GM10266 (cell line): ENCODE data around the gene ARID1B.
A peak's percentile ranks its signal among the peaks of the same experiment; 100 is the strongest.

Experiments used
- DNase-seq: peaks from one replicate; pipeline ENCODE4 v3.0.0; 2012; ENCODE audit errors: extremely low spot score
- CTCF ChIP-seq: IDR thresholded peaks from 2 replicates; pipeline ENCODE4 v1.5.1; 2012; ENCODE audit warnings: mild to moderate bottlenecking, low read depth; ENCODE audit not compliant: control insufficient read depth, insufficient read depth; ENCODE audit errors: missing control alignments

ARID1B gene

GRCh38 chr6:156786652-156787051 is 9.5 kb downstream of the ARID1B start:
- no peak for TF ChIP-seq CTCF
- no peak for DNase-seq

- no peak for TF ChIP-seq CTCF
- no peak for DNase-seq
Observed at GRCh38 chr6:156787569-156788492, 10.7 kb downstream of the ARID1B start.

GRCh38 chr6:156789081-156789943 is 12.1 kb downstream of the ARID1B start:
- DNase-seq, result no peak
- TF ChIP-seq CTCF, result no peak

GRCh38 chr6:156790711-156791319 is 13.6 kb downstream of the ARID1B start:
- DNase-seq, result no peak
- TF ChIP-seq CTCF, result no peak

GRCh38 chr6:156791320-156791850 is 14.2 kb downstream of the ARID1B start:
- no peak for TF ChIP-seq CTCF
- DNase-seq, result peak; percentile 45

- no peak for TF ChIP-seq CTCF
Observed at GRCh38 chr6:156793200-156793599, 16.0 kb downstream of the ARID1B start.

More at GRCh38 chr6:156793200-156793599, 16.0 kb downstream of the ARID1B start:
- no peak for DNase-seq
